CD4-positive, alpha-beta memory T cell (primary cell): ENCODE results near the gene VPS13D. TPM values are rescaled to one million over a fixed set of nuclear protein-coding genes. Genes with fewer than 3 reads are reported as not detected.

Source experiments
- CTCF ChIA-PET: fragments of 350-600 bp; sonication (Branson Sonifier 250); formaldehyde crosslinking; loops from one replicate; lab custom pipeline; 2021; ENCODE audit warnings: inconsistent platforms; ENCODE audit not compliant: partially characterized antibody; lab: Charles Lee
- POLR2A ChIA-PET: fragments of 350-600 bp; sonication (Branson Sonifier 250); formaldehyde crosslinking; loops from one replicate; lab custom pipeline; 2021; ENCODE audit not compliant: partially characterized antibody; lab: Charles Lee
- DNase-seq, 5 donors: peaks; one replicate each; pipeline versions ENCODE4 v3.0.0 to v3.0.0-alpha.2; 2020 to 2022; ENCODE audit warnings: mixed read lengths in 1 of 5
- H3K27ac ChIP-seq: one replicate; pipeline ENCODE4 v1.7.0; 2013; ENCODE audit warnings: low read depth, low read length
- H3K27me3 ChIP-seq: 2 replicates; pipeline ENCODE4 v1.7.0; 2013; ENCODE audit warnings: mild to moderate bottlenecking, low read length, moderate library complexity; ENCODE audit not compliant: insufficient read depth
- H3K36me3 ChIP-seq: 2 replicates; pipeline ENCODE4 v1.7.0; 2013; ENCODE audit warnings: mild to moderate bottlenecking, low read length, moderate library complexity; ENCODE audit not compliant: insufficient read depth
- H3K4me1 ChIP-seq: 2 replicates; pipeline ENCODE4 v1.7.0; 2013; ENCODE audit warnings: mild to moderate bottlenecking, low read length, moderate library complexity; ENCODE audit not compliant: insufficient read depth
- H3K4me3 ChIP-seq, 2 donors: one replicate each; pipeline ENCODE4 v1.7.0; 2013; ENCODE audit warnings: low read length in 2 of 2, mild to moderate bottlenecking in 1 of 2
- H3K9me3 ChIP-seq, 2 donors: one replicate each; pipeline ENCODE4 v1.7.0; 2013; ENCODE audit warnings: low read length in 2 of 2, control low read depth in 1 of 2; ENCODE audit not compliant: control insufficient read depth in 1 of 2
- H3K27ac Mint-ChIP-seq, 7 donors: one replicate each; pipeline ENCODE4 v1.8.0; 2020 to 2021; ENCODE audit warnings: mixed read lengths in 7 of 7, mild to moderate bottlenecking in 6 of 7, inconsistent platforms in 3 of 7, moderate library complexity in 3 of 7
- H3K27me3 Mint-ChIP-seq, 2 donors: one replicate each; pipeline ENCODE4 v1.8.0; 2020 to 2021; ENCODE audit warnings: mixed read lengths in 2 of 2
- H3K36me3 Mint-ChIP-seq, 2 donors: one replicate each; pipeline ENCODE4 v1.8.0; 2020 to 2021; ENCODE audit warnings: mixed read lengths in 2 of 2, inconsistent platforms in 1 of 2, mild to moderate bottlenecking in 1 of 2
- H3K4me1 Mint-ChIP-seq, 4 donors: one replicate each; pipeline ENCODE4 v1.8.0; 2020 to 2021; ENCODE audit warnings: mixed read lengths in 4 of 4, mild to moderate bottlenecking in 1 of 4
- H3K4me3 Mint-ChIP-seq, 8 donors: one replicate each; pipeline ENCODE4 v1.8.0; 2020 to 2021; ENCODE audit warnings: mixed read lengths in 8 of 8, mild to moderate bottlenecking in 7 of 8, moderate library complexity in 6 of 8, inconsistent platforms in 3 of 8
- H3K9me3 Mint-ChIP-seq, 8 donors: one replicate each; pipeline ENCODE4 v1.8.0; 2020 to 2021; ENCODE audit warnings: mixed read lengths in 8 of 8, mild to moderate bottlenecking in 5 of 8, inconsistent platforms in 3 of 8, moderate library complexity in 1 of 8
- intact Hi-C: fragments of 100-400 bp; cut with micrococcal nuclease; formaldehyde crosslinking; loops from one replicate; pipeline ENCODE4 v1.15.1; 2023
- polyA plus RNA-seq, 2 donors: library from polyadenylated mRNA; unstranded; fragments of 300-500 nt; fragmentation: Illumina TruSeq; gene quantifications; one replicate each; pipeline ENCODE4 v1.2.3, GENCODE V29; 2021
- total RNA-seq, 2 experiments: library from RNA; stranded (reverse); gene quantifications; one replicate each; pipeline ENCODE4 v1.2.3, GENCODE V29; 2021

VPS13D gene
- total and polyA plus RNA-seq, 4 experiments from 2014 or later: 10.2 to 96.3 (median 52.5) TPM

DNA sequence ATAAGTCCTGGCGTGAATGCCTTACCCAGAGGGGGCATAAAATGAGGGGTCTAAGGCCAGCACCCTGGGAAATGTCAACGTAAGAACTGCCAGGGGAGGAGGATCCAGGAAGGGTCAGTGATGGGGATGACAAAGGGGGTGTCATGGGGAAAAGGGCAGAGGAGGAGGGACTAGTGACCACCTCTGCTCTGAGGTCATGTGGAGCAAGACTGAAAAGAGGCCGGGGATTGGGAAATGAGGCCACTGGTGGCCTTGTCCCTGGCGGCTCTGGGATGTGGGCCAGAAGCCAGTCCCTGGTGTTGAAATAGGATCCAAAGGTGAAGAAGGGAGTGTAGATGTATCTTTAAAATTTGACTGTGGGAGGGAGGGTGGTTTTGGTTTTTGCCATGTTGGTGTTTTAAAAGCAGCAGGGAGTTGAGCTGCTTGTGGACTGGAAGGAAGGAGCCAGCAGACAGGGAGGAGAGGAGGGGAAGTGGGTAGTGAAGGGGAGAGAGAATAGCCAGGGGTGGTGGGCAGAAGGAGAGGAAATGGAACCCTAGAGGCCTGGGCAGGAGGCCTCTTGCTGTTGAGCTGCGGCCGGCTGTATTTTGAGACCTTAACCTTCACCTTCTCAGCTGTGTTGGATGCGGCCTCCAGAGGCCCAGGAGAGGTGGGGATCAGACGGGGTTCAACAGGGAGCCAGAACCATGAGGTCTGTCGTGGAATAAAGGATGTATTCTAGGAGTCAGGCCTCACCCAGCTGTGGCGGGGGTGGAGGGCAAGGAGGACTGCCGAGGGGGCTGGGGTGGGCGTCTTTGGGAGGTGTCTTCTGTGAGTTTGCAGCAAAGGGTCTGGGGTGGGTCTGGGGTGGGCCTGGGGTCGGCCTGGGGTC is 295.7 kb downstream of the VPS13D start:
- Histone ChIP-seq H3K27me3 (no peaks in the 10 kb centered on the region), H3K9me3 (no peaks in the 10 kb centered on the region), H3K4me3 (no peak overlapping the region), H3K27ac (no peak overlapping the region), H3K36me3 (no peaks in the 10 kb centered on the region), H3K4me1 (peaks cover 4% of the 10 kb centered on the region)
- peak overlapping the region in 3 of 7 donors; percentile 10 to 56 (median 27) for H3K27ac Mint-ChIP-seq
- CTCF ChIA-PET: no interaction called here
- no peaks in the 10 kb centered on the region for H3K36me3 Mint-ChIP-seq
- DNase-seq: no peak
- peaks cover 0 to 2% (median 0%) of the 10 kb centered on the region in 8 donors for H3K9me3 Mint-ChIP-seq
- no peak overlapping the region for H3K4me3 Mint-ChIP-seq
- H3K27me3 Mint-ChIP-seq: no peaks in the 10 kb centered on the region
- H3K4me1 Mint-ChIP-seq: peaks cover 5 to 11% (median 6%) of the 10 kb centered on the region in 4 donors
- intact Hi-C loops: no loop called here
- POLR2A ChIA-PET: no interaction called here

DNA sequence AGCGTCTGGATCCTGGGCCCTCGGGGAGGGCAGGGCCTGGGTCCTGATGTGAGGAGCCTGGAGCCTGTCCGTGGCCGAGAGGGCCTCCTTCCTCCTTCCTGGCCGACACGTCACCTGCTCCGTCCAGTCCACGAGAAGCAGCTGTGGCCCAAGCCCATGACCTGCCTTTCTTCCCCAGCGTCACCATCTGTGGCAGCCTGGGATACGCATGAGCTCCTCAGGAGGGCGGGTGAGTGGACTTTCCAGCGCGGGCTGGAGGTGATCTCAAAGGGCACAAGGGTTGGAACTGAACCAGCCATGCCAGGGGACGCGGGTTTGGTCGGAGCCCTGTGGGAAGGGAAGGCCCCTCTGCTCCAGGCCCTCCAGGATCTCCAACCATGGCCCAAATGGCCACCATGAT is 297.7 kb downstream of the VPS13D start:
- H3K9me3 Mint-ChIP-seq: peaks cover 0 to 2% (median 0%) of the 10 kb centered on the region in 8 donors
- H3K36me3 Mint-ChIP-seq: peaks cover 0 to 2% of the 10 kb centered on the region in 2 donors
- Histone ChIP-seq H3K27me3 (no peaks in the 10 kb centered on the region), H3K36me3 (no peaks in the 10 kb centered on the region), H3K4me1 (peaks cover 4% of the 10 kb centered on the region), H3K27ac (no peak overlapping the region), H3K9me3 (no peaks in the 10 kb centered on the region), H3K4me3 (no peak overlapping the region)
- intact Hi-C loops: no loop called here
- H3K4me3 Mint-ChIP-seq: no peak overlapping the region
- ChIA-PET POLR2A (no interaction called here), CTCF (no interaction called here)
- DNase-seq: no peak
- peaks cover 6 to 8% (median 7%) of the 10 kb centered on the region in 4 donors for H3K4me1 Mint-ChIP-seq
- H3K27me3 Mint-ChIP-seq: no peaks in the 10 kb centered on the region
- no peak overlapping the region for H3K27ac Mint-ChIP-seq

DNA sequence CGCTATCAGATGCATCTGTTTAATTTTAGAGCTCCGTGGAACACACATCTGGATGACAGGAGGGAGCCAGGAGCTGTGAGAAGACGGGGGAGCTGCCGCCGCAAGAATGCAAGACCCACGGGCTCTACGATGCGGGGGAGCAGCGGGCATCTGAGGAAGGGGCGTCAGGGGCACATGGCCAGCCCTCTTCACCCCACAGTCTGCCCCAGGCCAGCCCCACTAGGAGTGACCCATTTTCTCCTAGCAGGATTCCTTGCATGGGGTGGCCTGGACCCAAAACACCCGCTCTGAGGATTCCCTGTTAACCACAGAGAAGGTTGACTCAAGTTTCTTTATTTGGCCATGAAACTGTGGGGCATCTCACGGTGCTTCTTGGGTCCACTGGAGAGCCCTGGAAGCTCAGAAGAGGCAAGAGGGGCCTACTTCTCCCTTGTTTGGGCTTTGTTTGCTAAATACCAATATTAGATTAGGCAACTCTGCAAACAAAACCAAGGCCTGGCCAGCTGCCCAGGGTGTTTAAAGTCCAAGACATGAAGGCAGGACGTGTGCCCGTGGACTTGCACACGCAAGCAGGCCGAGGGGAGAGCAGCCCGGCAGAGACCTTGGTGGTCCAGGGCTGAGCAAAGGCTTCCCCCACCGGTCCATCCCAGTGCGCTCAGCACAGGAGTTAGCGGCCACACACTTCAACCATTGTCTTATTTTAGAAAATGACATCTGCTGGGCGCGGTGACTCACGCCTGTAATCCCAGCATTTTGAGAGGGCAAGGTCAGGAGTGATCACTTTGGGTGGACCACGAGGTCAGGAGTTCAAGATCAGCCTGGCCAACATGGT is 298.4 kb downstream of the VPS13D start:
- Histone ChIP-seq H3K36me3 (no peaks in the 10 kb centered on the region), H3K9me3 (no peaks in the 10 kb centered on the region), H3K4me1 (peaks cover 4% of the 10 kb centered on the region), H3K4me3 (no peak overlapping the region), H3K27me3 (no peaks in the 10 kb centered on the region), H3K27ac (no peak overlapping the region)
- intact Hi-C loops: no loop called here
- ChIA-PET POLR2A (no interaction called here), CTCF (no interaction called here)
- no peak for DNase-seq
- Mint-ChIP-seq H3K27me3 (no peaks in the 10 kb centered on the region), H3K4me3 (no peak overlapping the region), H3K36me3 (peaks cover 0 to 5% of the 10 kb centered on the region in 2 donors), H3K27ac (no peak overlapping the region), H3K4me1 (peaks cover 6 to 8% (median 7%) of the 10 kb centered on the region in 4 donors), H3K9me3 (peaks cover 0 to 2% (median 0%) of the 10 kb centered on the region in 8 donors)

DNA sequence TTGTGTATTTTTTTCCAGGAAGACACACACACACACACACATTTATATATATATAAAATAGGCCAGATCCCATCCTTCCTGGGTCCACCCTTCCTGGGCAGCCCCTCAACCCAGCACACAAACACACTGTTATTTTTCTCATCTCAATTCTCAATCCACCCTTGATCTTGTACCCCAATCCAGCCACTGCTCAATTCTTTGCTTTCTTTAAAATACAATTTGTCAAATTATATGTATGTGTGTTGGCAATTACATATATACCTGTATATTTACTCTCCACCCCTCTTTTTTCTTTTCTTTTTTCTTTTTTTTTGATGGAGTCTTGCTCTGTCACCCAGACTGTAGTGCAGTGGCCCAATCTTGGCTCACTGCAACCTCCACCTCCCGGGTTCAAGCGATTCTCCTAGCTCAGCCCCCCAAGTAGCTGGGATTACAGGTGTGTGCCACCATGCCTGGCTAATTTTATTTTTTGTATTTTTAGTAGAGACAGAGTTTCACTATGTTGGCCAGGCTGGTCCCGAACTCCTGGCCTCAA is 299.9 kb downstream of the VPS13D start:
- ChIA-PET CTCF (no interaction called here), POLR2A (no interaction called here)
- Histone ChIP-seq H3K36me3 (no peaks in the 10 kb centered on the region), H3K4me1 (peaks cover 4% of the 10 kb centered on the region), H3K9me3 (no peaks in the 10 kb centered on the region), H3K27me3 (no peaks in the 10 kb centered on the region), H3K4me3 (no peak overlapping the region), H3K27ac (no peak overlapping the region)
- Mint-ChIP-seq H3K27me3 (no peaks in the 10 kb centered on the region), H3K36me3 (peaks cover 3 to 5% of the 10 kb centered on the region in 2 donors), H3K9me3 (no peaks in the 10 kb centered on the region), H3K4me3 (no peak overlapping the region), H3K4me1 (peaks cover 4 to 8% (median 7%) of the 10 kb centered on the region in 4 donors), H3K27ac (peak overlapping the region in 6 of 7 donors; percentile 9 to 85 (median 32))
- DNase-seq: no peak
- intact Hi-C loops: no loop called here

DNA sequence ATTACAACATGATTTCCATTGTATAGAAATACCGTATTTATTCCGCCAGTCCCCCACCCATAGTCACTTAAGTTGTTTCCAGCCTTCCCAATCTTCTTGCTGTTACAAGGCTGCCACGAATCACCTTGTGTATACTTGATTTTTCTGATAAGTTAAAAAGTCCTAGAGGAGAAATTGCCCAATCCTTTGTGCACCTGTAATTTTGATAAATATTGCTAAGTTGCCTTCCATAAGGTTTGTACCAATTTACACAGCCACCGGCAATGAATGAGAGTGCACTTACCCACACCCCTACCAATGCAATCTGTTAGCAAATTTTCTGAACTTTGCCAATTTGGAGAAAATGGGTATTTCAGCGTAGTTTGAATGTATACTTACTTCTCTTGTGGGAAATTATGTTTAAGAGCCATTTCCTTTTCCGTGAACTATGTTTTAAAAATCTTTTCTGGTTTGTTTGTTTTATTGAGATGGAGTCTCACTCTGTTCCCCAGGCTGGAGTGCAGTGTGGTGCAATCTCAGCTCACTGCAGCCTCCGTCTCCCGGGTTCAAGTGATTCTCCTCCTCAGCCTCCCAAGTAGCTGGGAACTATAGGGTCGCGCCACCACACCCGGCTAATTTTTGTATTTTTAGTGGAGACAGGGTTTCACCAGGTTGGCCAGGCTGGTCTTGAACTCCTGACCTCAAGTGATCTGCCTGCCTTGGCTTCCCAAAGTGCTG is 300.8 kb downstream of the VPS13D start:
- Mint-ChIP-seq H3K4me1 (peaks cover 4 to 9% (median 8%) of the 10 kb centered on the region in 4 donors), H3K9me3 (peaks cover 0 to 5% (median 2%) of the 10 kb centered on the region in 8 donors), H3K27ac (peak overlapping the region in 1 of 7 donors; percentile 9), H3K27me3 (no peaks in the 10 kb centered on the region), H3K36me3 (peaks cover 3 to 10% of the 10 kb centered on the region in 2 donors), H3K4me3 (no peak overlapping the region)
- Histone ChIP-seq H3K9me3 (no peaks in the 10 kb centered on the region), H3K36me3 (no peaks in the 10 kb centered on the region), H3K27me3 (no peaks in the 10 kb centered on the region), H3K4me1 (peaks cover 4% of the 10 kb centered on the region), H3K27ac (no peak overlapping the region), H3K4me3 (no peak overlapping the region)
- ChIA-PET POLR2A (no interaction called here), CTCF (no interaction called here)
- intact Hi-C loops: no loop called here
- DNase-seq: no peak

DNA sequence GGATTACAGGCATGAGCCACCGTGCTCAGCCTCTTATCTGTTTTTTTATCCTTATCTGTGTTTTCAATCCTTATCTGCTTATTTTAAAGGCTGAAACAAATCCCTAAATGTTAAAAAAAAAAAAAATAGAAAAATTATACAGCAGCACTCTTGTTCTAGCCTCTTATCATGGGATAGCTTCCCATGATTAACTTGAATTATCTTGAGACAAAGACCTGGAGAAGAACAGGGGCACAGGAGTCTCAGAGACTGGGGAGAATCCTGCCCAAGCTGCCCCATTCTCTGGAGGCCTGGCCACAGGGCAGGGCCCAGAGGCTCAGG is 301.3 kb downstream of the VPS13D start:
- peaks cover 7 to 13% of the 10 kb centered on the region in 2 donors for H3K36me3 Mint-ChIP-seq
- H3K9me3 Mint-ChIP-seq: peaks cover 0 to 9% (median 5%) of the 10 kb centered on the region in 8 donors
- intact Hi-C loops: no loop called here
- CTCF ChIA-PET: no interaction called here
- H3K4me1 Mint-ChIP-seq: peaks cover 4 to 9% (median 8%) of the 10 kb centered on the region in 4 donors
- H3K27ac Mint-ChIP-seq: no peak overlapping the region
- no peaks in the 10 kb centered on the region for H3K36me3 ChIP-seq
- no peaks in the 10 kb centered on the region for H3K9me3 ChIP-seq
- no peaks in the 10 kb centered on the region for H3K27me3 Mint-ChIP-seq
- H3K27me3 ChIP-seq: no peaks in the 10 kb centered on the region
- H3K4me1 ChIP-seq: peaks cover 4% of the 10 kb centered on the region
- H3K4me3 ChIP-seq: no peak overlapping the region
- no peak for DNase-seq
- H3K4me3 Mint-ChIP-seq: no peak overlapping the region
- H3K27ac ChIP-seq: no peak overlapping the region
- POLR2A ChIA-PET: no interaction called here
